ENCODE results near the gene GTF3C1.

- no peak for TF ChIP-seq CTCF (IDR thresholded peaks at IDR 0.05)
- TF ChIP-seq POLR2A (IDR thresholded peaks at IDR 0.05), result no peak
Measured at GRCh38 chr16:27425961-27426360, 123.8 kb downstream of the GTF3C1 start.

Data from adrenal gland (tissue), 5 donors.